ENCODE data around the gene GUCD1.

Gene GUCD1

GRCh38 chr22:24523873-24524272, 31.1 kb downstream of the GUCD1 start:
- no peak for DNase-seq

- peak; percentile 69 for DNase-seq
These were observed 33.1 kb downstream of the GUCD1 start for GRCh38 chr22:24521791-24522245.

GRCh38 chr22:24519496-24519895, 35.4 kb downstream of the GUCD1 start:
- DNase-seq: no peak

DNA sequence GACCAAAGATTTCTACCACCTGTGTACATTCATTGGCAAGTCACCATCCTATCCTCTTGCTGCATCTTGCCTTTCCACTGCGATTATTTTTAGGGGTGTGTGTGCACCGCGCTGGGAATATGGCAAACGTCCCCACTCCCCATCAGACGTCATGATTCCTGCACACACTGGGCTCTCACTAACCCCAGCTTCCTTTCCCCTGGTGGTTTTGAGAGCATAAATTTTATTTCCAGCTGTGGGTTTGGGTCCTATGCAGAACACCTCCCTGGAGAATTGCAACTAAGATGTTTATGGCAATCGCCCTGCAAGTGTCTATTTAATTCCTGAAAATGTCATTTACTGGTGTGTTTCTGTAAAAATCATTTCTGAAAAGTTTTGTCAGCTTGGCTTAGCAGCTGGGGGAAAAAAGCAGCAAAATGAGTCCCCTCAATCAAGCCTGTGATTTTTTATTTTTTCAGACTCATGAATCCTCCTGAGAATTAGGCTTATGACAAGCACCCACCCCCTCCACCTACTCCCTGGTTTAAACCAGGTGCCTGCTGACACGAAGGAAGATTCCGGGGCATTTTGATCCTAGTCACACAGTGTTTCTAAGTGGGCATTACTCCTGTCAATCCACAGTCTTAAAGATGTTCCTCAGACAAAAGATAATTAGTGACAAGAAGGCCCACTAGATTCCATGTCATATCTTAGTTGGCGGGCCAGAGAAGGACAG, 36.0 kb downstream of the GUCD1 start:
- no peak for DNase-seq

GRCh38 chr22:24518228-24518627, 36.7 kb downstream of the GUCD1 start:
- DNase-seq: no peak

DNA sequence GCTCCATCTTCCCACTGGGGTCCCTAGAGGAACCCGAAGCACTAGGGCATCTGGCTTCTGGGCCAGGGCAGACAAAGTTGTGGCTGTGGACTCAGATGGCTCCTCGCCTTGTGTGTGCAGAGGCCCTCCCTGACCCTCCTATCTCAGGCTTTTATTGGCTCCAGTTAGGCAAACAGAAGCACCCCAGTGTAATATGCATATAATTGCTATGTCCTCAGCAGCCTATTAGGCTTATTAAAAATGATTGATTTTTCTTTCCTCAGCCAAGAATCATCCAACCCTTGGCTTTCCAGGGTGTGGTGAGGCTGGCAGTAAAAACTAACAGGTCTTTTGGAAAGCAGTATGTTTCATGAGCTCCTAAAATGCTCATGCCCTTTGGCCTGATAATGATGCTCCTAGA, 37.5 kb downstream of the GUCD1 start:
- DNase-seq: no peak

DNA sequence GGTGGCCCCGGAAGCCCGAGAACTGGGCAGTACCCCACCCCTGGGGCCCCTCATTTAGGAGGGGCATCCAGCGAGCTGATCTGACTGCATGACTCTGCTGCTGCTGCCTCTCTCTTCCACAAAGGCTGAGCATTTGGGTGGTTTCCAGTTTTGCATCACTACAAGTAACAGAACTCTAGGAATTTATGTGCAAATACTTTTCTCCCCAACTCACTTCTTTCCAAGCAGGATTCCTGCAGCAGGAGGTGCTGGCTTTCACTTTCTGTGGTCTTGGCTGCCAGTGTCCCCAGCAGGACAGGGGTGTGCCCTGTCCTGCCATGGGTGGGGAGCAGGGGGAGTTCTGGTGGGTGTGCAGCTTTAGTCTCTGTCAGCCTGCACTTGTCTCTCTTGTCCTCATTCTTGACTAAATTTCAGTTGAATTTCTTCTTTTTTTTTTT, 38.6 kb downstream of the GUCD1 start:
- no peak for DNase-seq

DNA sequence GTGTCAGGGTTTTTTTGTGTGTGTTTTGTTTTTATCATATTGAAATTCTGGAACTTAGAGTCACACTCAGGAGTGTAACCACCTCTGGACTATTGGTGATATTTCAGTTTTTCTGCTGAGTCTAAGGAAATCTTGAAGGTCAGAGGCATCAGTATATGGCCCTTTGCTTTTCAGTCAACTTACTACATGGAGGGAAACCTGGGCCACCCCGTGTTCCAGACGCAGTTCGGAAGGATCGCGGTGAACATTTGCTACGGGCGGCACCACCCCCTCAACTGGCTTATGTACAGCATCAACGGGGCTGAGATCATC, 40.0 kb downstream of the GUCD1 start:
- no peak for DNase-seq

DNA sequence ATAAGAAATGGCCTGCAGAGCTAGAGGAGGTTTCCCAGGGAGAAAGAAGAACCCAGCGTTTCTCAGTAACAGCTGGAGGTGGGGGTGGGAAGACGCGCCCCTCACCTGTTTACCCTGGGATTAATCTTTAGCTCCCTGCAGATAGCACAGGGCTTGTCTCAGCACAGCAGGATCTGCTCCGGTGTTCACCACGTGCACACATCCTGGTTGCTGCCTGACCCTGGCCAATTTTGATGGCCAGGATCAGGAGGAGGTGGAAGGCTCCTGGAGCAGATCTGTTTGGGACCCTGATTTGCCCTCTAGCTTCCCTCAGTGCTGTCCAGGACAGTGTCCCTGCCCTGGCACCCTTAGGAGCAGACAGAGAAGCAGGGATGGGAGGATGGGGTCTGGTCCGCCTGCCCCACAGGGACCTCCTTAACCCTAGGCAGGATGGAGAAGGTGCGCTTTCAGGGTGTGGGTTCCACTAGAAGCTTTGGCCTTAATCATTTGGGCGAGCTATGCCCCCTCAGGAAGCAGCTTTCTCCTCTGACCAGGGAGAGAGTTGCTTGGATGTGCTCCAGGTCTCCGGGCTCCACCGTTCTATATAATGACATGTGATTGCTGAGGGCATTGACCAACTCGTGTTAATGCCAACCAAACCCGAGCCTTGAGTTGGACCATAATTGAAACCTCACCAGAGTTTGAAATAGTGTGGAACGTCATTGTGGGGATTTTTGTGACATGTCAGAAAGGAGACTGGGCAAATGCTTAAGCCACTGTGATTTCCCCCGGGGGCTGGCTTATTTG, 40.5 kb downstream of the GUCD1 start:
- no peak for DNase-seq

GRCh38 chr22:24513378-24514240, 41.3 kb downstream of the GUCD1 start:
- DNase-seq: no peak

DNA sequence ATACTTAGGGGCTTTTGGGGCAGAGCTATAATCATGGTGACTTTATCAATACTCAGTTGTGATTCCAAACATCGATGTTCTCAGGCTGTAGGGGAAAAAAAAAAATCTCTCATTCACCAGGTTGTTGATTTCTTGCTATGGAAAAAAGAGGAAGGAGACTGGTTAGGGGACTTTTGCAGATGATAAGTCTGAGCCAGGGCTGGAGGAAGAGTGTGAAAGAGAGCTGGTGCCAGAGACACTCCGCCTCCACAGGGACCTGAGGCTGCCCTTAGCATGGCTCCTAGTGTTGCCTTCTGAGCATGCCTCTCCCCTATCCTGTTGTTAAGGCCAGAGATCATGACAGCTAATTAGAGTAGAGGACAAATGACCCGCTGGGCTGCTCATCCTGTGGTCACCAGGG, 42.9 kb downstream of the GUCD1 start:
- no peak for DNase-seq

DNA sequence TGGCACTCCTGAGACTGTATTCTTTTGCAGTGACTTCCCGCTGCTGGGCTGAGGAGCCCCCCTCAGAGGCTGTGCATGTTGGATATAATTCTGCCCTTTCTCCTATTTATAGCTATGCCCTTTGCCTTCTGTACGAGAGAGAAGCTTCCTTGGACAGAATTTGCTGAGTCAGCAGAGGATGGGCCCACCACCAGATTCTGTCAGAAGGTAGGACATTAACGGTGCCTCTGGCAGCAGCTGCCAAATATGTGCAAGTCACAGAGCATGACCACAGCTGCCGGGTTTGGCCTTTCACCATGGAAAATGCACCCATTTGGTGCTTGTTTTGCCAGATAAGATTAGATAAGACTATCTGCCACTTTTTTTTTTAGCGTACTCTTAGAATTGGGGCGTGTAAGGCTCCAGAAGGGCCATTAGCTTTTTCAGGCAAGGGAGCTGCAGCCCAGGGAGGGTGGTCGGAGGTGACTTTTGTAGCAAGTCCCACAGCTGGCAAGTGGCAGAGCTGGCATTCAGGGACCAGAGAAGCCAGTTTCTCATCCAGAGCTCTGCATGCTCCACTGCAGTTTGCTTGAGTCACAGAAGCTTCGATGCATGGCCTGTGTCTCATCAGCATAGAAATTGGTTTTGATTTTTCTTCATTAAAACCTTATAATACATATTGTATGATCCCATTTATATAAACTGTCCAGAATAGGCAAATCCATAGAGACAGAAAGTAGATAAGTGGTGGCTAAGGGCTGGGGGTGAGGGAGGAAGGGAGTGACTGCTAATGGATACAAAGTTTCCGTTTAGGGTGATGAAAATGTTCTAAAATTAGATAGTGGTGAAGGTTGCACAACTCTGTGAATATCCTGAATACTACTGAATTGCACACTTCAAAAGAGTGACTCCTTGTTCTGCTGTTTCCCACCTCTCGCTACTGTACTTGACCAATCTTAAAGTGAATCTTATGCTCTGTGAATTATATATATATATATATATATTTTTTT, 44.0 kb downstream of the GUCD1 start:
- no peak for DNase-seq

- no peak for DNase-seq
These were observed 47.2 kb downstream of the GUCD1 start for GRCh38 chr22:24507716-24508115.

DNA sequence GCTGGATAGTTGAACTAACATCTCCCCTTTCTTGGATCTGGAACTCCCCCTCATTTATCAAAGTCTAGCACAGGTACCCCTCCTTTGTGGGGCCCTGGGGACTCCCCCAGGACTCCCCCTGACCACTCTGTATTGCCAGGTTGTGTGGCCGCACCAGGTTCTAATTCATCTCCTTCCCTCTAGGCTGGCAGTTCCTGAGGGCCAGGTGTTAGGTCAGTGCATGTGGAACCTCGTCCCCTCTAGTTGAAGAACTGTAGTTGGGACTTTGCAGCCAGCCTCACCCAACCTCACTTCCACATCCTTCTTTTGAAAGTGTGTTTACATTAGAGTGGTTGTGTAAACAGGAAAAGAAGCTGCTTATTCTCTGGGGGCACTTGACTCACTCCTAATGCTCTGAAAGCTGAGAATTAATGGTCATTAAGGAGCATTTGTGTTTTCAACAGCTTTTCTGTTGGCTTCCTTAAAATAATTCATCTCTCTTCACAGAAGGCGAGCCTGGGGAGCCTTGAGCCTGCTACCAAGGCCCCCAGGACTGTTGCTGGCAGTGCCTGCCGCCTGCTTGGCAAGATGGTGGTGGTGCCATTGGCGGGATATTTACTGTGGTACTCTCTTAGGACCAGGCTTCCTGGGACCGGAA, 48.0 kb downstream of the GUCD1 start:
- DNase-seq: no peak

DNA sequence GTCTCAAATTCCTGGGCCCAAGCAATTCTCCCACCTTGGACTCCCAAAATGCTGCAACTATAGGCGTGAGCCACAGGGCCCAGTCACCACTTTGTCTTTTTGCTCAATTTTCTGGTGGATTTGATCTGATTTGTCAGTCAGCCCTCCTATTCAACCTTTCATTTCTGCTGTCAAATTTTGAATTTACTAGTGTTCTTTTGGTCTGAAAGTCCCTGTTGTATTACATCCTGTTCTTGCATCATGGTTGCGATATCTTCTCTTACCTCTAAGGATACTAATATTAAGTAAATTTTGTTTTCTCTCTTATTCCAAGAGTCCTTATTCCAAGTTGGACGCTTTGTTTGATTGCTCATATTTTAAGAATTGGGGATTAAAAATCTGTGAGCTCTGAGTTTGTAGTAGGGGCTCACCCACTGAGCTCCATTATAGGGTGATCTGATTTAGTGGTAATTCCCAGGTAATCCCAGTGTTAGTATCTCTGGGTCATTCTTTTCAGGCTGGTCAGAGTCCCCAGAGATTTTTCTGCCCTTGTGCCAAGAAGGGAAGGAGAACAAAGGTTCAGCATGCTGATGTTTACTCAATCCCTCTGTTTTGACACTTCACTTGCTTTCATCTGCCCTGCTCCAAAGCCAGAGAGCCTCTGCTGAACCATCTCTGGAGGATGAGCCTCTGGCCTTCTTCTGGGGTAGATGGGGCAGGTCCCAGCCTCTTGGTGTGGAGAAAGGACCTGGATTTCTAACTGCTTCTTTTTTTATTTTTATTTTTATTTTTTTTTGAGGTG, 49.8 kb downstream of the GUCD1 start:
- no peak for DNase-seq

GRCh38 chr22:24504540-24504939, 50.4 kb downstream of the GUCD1 start:
- no peak for DNase-seq

DNA sequence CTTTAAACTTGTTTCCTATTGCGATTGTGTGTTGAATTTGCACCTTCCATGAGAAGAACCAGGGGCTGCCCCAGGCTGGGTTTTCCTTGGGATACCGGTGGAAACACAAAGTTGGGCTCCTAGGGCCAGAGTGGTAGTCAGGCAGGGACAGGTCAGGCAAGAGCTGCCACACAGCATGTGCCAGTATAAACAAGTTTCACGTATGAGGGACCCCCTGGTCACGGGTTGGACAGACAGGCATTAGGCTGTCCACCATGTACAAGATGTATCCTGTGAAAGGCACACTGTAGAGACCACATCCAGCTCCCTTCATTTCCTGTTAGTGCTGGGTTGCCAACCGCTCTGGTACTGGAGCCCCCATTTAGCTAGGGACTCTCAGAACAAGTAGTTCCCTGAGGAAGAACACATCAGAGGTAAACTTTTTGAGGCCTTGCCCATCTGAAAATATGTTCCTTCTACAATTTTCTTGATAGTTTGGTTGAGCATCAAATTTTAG, 51.0 kb downstream of the GUCD1 start:
- DNase-seq: no peak

GRCh38 chr22:24503137-24503842, 51.6 kb downstream of the GUCD1 start:
- peak; percentile 70 for DNase-seq

DNA sequence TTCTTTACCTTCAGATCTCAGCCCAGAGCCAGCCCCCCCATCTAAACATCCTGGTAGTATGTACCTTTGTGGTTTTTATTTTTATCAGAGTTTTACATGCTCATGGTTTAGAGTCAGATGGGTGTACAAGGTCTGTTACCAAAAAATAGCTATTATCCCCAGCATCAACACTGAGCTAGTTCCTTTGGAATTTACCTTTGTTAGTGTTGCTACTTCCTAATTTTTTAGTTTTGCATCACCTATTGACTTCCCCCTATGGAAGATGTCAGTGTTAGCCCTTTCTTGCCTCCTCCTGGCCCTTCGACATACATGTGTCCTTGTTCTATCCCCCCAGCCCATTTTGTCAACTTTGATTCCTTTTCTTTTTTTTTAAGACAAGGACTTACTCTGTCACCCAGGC, 52.4 kb downstream of the GUCD1 start:
- DNase-seq: no peak

- DNase-seq: no peak
These were observed 52.9 kb downstream of the GUCD1 start for GRCh38 chr22:24502034-24502433.
